Activated T-cell treated with anti-CD3 and anti-CD28 coated beads for 48 hours (primary cell): ENCODE data around the gene SLC25A47.
"Not testable (repeated sequence)": the region's sequence is repeated elsewhere in the genome, so short reads cannot be mapped to it uniquely, and the experiment has no call there.

Experiments used
- DNase-seq: peaks from one replicate; pipeline ENCODE4 v3.0.0-alpha.2; 2020; ENCODE audit warnings: low read depth

The SLC25A47 gene

DNA sequence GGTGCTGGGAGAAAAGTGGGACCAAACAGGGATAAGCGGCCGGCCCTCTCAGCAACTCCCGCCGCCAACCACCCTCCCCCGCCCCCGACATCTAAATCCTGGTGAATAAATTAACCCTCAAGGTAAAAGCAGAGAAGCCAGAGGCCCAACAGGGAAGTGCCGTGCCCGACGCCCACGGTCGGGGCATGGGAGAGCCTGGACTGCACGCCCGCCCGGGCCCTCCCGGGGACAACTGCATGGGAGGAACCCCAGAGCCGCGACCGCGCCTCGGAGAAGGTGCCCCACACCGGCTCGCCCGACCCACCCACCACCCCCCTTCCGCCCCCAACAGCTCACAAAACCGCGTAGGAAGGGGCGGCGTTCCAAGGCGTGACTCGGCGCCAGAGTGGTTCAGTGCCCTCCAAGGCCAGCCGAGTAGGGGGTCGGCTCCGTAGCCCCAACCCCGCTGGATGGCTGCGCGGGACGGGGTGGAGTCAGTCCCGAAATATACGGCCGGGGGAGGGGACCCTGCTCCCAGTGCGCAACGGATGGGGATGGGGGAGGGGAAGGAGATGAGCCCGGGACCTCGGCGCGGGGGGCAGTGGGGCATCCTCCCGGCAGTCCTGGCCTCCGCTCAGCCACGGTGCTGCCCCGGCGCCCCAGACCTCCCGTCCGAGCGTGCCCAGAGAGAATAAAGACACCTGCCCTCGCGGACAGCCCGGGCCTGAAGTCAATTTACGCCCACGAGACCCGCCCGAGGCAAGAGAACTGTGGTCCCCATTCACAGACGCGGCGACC, 17.6 kb upstream of the SLC25A47 start:
- DNase-seq: no peak

DNA sequence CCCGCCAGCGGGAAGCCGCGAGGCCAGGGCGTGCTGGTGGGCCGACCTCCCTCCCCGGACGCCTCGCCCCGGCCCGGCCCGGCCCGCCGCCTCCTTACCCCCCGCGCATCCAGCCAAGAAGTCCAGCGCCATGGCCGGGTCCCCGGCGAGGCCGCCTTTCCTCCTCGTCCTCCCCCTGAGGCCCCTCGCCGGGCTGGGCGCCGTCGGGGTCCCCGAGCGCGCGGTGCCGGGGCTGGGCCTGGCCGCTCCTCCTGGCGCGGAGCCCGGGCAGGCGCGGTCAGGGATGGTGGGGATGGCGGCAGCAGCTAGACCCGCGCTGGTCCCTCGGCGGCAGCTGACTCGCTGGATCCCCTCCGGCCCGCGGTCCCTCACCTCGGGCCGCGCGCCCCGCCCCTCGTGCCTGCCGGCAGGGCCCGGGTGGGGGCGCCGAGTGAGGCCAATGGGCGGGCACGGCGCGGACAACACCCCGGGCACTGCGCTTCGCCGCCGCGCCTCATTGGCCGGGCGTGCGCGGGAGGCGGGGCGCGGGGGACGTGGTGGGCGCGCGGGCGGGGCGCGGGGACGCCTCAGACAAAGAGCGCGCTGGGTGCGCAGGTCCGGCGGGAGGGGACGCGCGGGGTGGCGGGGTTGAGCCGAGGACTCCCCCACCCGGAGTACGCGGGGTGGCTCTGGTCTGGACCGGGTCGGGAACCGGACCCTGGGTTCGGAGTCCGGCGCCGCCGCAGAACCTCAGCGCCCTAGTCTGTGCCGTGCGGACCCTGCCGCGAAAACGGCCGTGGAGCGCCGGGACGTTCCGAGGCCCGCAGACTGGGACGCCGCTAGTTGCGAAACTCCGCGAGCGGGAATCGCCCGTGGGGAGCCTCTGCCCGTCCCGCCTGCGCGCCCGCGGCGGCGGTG, 16.8 kb upstream of the SLC25A47 start, which contains the start of gene SLC25A29:
TSS of gene SLC25A29 (minus strand) at position 344 of the 897 bp plus-strand sequence. CDS start at position 132, 212 bp downstream.
- DNase-seq: peak; percentile 79

DNA sequence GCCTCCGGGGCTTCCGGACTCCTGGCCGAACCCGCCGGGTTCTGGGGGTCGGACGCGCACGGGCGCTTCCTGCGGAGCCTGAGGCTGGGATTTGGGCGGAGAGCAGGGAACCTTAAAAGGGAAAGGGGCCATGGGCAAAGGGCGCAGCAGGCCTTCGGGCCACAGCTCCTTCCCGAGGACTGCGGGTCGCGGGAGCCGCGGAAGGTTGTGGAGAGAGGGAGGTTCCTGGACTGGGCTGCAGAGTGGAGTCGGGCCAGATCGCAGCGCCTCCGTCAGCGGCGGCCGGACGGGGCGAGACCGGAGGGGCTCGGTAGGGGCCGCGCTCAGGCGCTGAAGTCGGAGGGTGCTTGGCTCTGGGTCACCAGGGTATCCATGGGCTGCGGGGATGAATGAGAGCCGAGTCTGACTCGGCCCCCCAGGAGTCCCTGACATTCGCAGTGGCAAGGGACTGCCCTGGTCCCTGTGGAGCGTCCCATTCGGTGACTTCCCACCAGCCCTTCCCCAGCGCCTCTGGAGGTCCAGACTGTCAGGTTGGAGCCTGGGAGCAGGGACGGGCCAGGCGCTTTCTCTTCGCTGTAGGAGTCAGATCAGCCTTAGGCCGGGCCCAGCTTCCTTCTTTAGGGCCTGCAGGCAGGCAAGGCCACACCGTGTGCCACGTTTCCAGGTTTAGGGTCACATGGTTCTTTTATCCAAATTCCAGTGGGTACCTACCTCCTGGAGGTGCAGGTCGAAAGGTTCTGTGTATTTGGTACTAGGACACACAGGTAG, 16.0 kb upstream of the SLC25A47 start:
- no peak for DNase-seq

DNA sequence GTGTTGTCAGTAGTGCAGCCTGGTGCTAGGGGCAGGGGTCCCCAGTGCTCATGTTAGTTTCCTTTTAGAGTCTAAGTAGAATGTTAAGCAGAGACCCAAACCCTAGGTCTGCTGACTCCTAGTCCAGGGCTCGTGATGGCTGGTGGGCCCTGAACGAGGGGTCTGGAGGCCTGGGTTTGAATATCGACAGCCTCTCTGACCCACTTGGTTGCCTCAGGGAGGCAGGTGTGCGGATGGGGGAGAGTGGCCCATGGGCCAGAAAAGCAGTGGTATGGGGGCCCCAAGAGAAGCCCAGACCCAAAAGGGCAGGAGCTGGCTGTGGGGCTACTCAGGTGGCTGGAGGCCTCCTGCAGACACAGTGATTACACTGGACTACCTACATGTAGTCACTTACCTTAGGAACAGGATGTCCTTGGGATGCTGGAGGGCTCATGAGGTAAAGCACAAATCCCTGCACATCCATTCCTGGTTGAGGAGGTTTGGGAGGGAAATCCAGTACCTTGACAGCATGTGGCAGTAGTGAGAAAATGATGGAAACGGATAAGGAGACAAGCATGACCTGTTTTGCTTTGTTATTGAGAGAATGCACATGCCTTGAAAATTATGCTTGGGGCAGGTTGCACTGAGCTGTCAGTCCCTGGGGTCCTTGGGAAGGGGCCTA, 15.2 kb upstream of the SLC25A47 start:
- no peak for DNase-seq

DNA sequence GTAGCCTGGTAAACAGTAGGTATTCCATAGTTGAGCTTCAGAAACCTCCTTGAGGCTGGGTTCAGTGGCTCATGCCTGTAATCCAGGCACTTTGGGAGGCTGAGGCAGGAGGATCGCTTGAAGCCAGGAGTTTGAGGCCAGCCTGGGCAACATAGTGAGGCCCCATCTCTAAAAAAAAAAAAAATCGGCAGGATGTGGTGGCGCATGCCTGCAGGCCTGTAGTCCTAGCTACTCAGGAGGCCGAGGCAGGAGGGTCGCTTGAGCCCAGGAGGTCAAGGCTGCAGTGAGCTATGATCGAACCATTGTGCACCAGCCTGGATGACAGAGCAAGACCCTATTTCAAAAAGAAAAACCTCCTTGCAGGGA, 14.7 kb upstream of the SLC25A47 start:
- not testable (repeated sequence) for DNase-seq

DNA sequence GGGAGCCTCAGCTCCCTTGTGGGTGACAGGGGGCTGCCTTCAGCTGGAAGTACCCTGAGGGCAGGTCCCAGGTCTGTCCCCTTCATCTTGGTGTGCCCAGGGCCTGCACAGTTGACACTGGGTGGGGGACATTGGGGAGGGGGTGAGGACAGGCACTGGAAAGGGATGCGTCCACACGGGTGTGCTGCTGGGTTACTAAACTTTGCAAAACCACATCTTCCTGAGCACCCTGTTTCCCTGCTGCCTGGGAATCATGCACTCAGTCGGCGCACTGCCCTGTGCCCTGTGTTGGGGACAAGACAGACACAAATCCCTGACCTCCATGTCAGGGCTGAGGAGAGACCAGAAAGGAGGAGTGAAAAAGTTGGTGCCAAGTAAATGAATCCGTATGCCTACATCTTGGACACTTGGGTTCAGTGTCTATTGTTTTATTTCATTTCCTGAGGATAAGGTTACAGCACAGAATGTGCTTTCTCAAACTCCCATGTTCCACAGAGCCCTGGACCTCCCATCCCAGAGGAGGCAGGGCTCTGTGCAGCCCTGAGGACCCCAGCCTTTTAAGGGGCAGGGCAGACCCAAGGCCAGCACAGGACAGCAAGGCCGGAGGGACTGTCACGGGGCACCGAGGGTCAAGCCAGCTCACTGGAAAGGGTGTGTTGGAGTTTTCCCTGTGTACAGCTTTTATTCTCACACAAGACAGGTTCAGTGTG, 14.0 kb upstream of the SLC25A47 start:
- no peak for DNase-seq

DNA sequence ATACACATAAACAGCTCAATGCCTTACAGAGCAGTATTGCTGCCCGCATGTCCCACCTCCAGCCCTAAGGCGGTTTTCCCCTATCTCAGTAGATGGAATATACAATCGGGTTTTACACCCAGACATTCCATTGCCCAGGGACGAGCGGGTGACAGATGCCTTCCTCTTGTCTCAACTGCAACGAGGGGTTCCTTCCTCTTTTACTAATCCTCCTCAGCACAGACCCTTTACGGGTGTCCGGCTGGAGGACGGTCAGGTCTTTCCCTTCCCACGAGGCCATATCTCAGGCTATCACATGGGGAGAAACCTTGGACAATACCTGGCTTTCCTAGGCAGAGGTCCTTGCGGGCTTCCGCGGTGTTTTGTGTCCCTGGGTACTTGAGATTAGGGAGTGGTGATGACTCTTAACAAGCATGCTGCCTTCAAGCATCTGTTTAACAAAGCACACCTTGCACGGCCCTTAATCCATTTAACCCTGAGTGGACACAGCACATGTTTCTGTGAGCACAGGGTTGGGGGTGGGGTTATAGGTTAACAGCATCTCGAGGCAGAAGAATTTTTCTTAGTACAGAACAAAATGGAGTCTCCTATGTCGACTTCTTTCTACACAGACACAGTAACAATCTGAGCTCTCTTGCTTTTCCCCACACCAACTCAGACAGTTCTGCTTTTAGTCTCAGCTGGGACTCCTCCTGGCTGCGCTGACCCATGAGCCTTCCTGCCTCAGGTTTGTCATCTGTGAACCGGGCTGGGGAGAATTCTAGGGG, 10.8 kb upstream of the SLC25A47 start:
- DNase-seq: not testable (repeated sequence)

DNA sequence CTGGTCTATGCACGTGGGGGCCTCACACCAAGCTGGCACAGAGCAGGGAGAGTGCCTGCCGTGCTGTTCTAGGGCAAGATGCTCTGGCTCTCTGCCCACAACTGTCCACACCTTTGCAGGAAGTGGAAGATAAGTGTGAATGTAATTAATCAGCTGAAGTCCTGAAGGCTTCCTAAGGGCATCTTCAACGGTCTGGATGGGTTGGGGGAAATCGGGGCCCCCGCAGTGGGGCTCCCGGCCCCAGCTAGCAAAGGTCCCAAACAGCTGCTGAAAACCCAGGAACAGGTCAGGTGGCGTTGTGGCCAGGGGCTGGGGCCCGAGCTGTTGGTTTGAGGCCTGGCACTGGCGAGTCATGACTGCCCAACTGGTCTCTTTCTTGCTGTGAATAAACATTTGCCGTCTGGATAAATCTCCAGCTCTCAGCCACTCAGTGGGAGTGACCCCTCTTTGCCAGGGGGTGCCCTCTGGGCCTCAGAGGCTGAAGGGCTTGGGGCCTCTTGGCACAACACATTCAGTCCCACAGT, 10.2 kb upstream of the SLC25A47 start:
- DNase-seq: no peak

DNA sequence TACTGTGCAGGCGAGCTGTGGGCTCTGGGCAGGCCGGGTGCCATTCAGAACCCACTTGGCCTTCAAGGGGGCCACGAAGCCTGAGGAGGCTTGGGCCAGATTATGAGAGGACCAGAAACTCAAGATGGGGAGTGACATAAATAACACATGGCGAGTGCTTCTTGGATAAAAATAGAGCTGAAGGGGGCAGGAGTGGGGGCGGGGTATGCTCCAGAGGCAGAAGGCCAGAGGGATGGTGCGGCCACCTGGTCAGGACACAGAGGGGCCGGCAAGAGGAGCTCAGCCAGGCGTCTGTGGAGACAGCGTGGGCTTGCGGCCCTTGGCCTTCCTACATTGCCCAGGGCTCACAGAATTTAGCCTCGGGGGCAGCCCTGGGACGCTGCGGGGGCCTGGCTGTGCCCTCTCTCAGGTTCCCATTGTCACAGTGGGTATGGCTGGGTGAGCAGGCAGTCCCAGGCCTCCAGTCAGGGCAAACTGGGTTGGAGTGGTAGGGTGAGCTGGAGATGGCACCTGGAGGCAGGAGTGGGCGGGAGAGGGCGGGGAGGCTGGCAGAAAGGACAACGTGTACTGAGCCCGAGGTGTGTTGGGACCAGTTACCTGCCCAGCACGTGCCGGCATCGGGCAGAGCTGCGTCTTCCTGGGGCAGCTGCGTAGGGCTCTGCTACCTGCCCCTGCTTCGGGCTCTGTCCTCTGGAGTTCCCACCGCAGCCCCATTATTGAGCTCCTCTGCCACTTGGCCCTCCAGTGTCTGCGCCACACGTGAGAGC, 9.5 kb upstream of the SLC25A47 start:
- DNase-seq: no peak

DNA sequence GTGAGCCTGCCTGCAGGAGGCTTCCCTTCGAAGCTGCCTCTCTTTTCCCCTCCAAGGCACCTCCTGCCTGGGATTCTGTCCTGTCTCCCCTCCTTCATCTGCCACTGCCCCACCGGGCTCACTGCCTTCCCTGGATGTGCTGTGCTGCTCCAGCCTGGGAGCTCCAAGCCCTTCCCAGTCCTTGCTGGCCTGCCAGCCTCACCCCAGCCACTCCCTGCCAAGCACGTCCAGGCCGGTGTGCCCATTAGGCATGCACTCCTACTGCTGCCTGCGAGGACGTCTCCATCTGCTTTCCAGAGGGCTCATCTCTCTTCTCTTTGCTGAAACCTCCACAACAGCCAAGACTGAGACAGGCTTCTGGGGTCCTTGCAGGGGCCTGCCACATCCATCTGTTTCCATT, 8.4 kb upstream of the SLC25A47 start:
- DNase-seq: no peak

DNA sequence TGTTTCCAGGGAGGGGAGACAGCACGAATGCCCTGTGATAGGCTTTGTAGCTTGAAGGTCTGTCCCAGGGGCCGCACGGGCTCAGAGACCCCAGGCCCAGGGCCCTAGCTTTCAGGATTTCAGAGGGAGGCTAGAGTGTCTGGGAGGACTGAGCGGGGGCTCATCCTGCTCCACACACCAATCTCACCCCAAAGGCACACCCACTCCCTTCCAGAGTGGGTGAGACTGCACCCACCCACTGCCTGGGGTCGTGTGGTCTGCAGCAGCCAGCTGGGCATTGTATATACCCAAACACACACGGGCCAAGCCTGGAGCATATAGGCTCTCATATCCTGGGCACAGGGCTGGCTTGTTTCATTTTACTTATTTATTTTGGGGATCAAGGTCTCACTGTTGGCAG, 5.8 kb upstream of the SLC25A47 start:
- no peak for DNase-seq

DNA sequence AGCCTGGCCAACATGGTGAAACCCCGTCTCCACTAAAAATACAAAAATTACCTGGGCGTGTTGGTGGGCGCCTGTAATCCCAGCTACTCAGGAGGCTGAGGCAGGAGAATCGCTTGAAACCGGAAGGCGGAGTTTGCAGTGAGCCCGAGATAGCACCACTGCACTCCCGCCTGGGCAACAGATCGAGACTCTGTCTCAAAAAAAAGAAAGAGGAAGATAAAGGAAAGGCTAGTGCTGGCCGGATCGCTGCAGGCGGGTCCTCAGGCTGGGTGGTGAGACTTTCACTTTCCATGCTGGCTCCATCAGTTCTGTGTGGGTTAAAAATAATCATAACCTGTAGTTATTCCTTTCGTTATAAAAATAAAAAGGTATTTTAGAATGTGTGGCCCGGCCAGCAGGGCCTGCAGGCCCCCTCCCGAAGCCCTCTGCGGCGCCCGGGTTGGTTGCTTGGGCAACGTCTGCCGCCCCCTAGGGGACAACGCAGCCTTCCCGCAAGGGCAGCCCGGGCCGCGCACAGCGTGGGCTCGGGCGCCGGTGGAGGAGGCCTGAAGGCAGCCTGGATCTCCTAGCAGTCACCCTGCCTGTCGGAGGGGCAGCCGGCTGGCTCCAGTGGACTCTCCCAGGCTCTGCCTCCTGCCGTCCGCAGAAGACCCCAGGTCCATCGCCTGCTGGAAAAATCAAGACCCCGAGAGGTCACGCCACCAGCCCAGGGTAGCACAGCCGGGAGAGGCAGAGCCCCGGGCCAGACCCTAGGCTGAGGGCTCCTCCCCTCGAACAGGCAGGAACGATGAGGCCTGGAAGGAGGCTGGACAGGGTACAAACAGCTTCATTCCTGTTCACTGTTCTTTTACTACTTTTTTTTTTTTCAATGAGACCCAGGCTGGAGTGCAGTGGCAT, 5.0 kb upstream of the SLC25A47 start:
- DNase-seq: peak; percentile 75

DNA sequence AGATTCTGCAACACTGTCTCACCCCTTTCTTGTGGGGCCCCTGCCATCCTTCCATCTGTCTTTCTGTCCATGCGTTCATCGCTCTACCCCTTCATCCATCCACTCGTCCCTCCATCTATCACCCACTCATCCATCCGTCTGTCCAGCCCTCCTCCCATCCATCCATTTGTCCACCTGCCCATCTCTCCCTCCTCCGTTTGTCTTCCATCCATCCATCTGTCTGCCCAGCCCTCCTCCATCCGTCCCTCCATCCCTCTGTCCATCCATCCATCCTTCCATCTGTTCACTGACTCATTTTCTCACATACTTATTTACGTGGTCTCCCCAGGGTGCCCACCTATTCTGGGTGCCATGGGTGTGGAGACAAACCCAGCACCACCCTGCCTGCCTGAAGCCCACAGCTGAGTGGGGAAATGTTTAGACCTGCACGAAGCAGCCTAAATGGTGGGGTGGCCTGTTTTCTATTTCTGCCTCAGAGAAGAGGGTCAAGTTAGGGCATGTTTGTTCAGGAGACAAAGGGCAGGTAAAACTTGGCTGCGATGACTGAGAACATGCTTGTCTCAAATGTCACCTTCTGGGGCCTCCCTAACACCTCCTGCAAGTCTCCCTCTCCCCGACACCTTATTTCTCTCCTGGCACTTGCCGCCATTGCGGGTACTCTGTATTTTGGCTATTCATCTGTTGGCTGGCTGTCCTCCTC, 2.8 kb upstream of the SLC25A47 start:
- DNase-seq: no peak

DNA sequence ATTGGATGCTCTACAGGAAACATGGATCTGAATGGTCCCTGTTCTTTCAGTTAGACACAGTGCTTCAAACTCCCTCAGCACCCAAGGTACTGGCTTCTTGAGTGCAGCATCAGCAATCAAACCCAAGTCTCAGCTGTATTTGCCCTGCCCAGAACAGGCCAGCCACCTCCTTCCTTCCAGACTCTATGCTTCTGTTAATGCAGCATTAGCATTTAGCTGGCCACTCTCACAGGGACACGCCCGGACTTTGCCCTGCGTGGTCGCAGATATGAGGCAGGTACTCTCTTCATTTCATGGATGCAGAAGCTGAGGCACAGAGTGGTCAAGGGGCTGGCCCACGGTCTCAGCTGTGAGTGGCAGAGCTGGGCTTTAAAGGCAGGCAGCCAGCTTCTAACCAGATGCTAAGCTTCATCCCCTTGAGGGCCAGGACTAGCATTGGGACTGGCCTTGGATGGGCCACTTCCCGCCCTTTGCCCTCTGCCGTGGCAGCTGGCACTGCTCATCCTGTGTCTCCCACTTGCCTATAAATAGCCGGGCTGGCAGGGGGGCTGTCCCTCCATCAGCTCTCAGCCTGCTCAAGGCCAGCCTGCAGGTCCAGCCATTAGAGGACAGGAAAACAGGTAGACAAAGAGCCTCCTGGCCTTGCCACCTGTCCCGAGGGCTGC, 1.5 kb upstream of the SLC25A47 start:
- no peak for DNase-seq

DNA sequence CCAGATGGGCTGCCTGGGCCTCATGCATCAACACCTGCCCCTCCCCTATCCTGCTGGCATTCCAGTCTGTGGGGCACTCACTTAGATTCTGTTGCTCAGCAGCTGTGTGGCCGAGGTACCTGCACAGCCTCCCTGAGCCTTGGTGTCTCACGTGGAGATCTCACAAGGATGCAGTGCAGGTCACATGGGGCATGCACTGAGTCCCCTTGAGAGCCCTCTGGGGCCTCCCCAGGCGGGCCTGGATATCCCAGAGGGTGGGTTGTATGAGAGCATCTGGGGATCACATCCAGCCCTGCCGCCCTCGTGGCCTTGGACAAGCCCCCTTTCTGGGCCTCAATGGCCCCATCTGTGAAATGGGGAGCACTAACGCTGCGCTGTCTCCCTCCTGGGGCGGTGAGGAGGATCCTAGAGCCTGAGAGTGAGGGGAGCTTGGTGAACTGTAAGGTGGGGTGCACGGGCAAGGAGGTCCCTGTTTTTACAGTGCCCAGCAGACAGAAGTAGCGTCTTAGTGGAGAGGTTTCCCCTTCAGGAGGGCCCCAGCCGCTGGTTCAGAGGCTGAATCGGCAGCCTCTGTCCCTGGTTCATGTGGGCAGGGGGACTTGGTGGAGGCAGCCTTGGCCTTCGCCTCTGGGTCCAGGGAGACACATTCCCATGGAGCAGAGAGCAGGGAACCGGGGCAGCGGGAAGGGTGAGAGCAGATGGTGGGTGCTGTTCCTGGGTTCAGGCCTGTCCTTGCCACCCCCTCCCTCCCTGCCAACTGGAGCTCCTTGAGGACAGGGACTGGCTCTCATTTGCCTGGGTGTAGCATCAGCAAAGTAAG, 791 bp upstream of the SLC25A47 start:
- DNase-seq: no peak

DNA sequence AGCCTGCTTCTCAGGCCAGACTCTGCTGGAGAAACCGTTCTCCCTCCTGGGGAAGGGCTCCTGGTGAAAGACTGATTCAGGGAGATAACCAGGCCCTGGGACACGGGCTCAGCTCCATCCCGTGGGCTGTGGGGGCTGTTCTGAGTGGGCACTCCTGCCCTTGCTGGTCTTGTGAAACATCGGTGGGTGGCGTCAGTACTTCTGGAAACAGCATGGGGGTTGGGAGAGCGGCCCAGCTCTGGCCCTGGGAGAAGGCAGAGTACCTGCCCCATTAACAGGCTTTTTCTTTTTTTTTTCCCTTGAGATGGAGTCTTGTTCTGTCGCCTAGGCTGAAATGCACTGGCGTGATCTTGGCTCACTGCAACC, 786 bp downstream of the SLC25A47 start:
- DNase-seq: no peak
